RCC 7860 (cell line): ENCODE measurements around the gene RAD52.
A peak's percentile ranks its signal among the peaks of the same experiment; 100 is the strongest.
"Not testable (repeated sequence)": the region's sequence is repeated elsewhere in the genome, so short reads cannot be mapped to it uniquely, and the experiment has no call there.

Experiments
- DNase-seq: peaks from one replicate; pipeline ENCODE4 v3.0.0-alpha.2; 2015; ENCODE audit warnings: low spot score
- FAIRE-seq: peaks from 2 replicates; lab custom pipeline; 2012; peaks lifted over from hg19 to GRCh38; lab: Jason Lieb, UNC

RAD52 gene

DNA sequence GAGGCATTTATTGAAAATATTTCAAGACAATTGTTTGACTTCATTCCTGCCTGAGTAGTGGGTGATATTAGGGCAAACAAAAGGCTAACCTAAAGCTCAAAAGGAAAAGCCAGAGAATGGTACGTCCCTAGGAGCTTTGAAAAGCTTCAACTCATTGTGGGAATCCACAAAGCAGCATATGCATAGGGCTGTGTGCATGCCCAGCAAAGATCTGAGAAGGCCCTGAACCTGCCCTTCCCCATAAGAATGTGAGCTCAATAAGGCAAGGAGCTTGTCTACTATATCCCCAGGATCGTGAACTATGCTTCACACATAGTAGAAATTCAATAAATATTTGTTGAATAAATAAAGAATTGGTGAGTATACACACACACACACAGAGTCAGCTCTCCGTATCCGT lies 19.1 kb upstream of the RAD52 start:
- no peak for DNase-seq
- no peak for FAIRE-seq

DNA sequence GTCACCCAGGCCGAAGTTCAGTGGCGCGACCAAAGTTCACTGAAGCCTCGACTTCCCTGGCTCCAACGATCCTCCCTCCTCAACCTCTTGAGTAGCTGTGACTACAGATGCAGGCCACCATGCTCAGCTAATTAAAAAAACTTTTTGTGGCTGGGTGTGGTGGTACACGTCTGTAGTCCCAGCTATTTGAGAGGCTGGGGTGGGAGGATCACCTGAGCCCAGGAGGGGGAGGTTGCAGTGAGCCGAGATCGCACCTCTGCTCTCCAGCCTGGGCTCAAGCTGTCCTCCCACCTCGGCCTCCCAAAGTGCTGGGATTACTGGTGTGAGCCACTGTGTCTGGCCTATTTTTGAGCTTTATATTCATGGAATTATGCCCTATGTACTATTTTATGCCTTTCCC lies 18.1 kb upstream of the RAD52 start:
- no peak for FAIRE-seq
- DNase-seq: no peak

DNA sequence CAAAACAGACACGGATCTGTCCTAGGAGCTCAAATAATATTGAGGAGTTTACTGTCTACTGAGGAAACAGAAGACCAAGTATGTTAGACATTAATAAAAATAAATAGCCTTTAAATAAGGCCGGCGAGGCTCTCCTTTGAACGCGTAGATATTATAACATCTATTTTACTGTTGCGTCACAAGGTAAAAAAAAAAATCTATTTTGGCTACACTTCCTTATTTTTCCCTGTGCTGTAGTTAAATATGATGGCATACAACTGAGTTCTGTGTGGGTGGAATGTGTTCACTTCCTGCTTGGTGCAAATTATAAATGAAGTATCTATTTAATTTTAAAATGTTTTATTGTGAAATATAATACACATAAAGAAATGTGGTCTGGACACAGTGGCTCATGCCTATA lies 17.2 kb upstream of the RAD52 start:
- DNase-seq (no peak), FAIRE-seq (no peak)

DNA sequence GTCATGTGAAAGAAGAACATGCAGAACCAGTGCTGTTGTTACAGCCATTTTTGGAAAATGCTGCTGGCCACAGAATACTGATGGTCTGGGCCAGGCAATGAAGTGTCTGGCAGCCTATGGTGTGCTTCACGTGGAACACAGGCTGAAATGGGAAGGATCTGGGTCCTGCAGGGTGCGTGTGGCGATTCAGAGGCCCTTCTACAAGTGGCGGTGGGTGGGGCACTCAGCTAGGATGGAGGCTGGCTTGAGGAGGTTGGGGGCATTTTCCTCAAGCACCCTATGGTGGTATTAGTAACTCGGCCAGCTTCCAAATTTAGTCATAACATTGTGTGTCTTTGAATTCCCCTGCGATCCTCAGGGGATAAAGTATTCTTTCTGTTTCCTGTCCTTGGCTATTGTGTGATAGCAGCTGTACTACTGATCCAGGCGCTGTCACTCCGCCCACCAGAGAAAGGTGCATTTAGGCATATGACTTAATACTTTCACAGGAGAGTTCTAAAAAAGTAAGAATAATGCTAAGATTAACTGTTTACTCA lies 9.2 kb upstream of the RAD52 start:
- FAIRE-seq (no peak), DNase-seq (no peak)

DNA sequence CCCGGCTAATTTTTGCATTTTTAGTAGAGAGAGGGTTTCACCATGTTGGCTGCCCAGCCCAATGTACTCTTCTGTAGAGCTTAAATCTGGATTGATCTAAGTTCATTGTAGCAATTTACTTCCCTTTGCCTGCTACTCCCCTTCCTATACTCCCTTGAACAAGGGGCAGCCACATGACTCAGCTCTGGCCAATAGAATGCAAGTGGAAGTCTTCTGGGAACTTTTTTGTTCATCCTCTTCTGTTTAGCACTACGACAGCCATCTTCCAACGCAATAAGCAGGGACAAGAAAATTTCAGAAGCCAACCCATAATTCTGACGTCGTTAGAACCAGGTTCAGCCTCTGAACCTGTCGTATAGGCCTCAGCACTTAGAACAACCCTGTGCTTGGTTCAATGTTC lies 6.4 kb upstream of the RAD52 start:
- DNase-seq (no peak), FAIRE-seq (no peak)

DNA sequence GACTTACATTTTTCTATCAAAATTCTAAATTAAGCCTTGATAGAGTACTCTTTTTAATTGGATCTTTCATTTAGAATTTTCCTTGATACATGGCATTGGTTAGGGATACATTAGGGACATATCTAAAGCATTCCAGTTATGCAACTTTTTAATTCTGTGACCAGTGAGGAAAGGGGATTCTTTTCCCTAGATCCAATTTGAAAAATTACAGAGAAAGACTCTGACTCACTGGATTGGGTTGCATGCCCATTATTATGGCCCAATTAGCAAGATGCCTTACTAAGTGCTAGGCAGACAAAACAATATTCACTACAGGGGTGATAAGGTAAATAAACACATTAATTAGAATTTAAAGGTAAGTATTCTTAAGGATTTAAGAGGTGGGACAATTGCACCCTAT lies 5.2 kb upstream of the RAD52 start:
- DNase-seq (no peak), FAIRE-seq (no peak)

DNA sequence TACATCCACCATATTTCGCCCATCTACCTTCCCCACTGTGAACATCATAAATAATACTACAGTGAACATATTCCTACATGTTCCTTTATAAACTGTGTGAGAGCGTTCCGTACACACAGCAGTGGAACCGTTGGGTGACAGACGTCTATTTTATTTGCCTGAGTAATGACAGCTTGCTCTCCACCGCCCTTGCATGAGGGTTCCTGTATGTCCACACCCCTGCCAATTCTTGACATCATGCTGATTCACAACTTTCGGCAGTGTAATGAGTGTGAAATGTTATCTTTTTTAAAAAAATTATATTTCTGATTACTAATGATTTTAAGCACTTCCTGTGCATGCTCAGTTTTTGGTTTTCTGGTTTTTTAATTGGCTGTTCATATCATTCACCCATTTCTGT lies 4.3 kb upstream of the RAD52 start:
- no peak for FAIRE-seq
- peak; percentile 28 for DNase-seq

DNA sequence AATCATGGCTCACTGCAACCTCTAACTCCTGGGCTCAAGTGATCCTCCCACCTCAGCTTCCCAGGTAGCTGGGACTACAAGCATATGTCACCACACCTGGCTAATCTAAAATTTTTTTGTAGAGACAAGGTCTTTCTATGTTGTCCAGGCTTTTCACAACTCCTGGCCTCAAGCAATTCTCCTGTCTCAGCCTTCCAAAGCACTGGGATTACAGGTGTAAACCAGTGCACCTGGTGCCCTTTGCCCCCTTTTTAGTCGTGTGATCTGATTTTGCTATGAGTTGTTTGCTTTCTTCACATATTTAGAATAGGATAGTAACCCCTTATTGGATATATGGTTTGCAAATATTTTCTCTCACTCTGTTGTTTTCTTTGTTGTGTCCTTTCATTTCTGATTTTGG lies 1.7 kb upstream of the RAD52 start:
- FAIRE-seq: no peak
- no peak for DNase-seq

DNA sequence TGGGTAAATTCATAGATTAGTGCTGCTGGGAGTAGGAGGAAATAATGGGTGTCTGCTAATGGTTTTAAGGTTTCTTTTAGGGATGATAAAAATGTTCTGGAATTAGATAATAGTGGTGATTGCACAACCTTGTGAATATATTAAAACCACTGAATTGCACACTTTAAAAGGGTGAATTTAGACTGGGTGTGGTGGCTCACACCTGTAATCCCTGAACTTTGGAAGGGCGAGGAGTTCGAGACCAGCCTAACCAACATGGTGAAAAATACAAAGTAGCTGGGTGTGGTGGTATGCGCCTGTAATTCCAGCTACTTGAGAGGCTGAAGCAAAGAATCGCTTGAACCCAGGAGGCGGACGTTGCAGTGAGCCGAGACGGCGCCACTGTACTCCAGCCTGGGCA lies 1.3 kb downstream of the RAD52 start:
- no peak for DNase-seq
- no peak for FAIRE-seq

DNA sequence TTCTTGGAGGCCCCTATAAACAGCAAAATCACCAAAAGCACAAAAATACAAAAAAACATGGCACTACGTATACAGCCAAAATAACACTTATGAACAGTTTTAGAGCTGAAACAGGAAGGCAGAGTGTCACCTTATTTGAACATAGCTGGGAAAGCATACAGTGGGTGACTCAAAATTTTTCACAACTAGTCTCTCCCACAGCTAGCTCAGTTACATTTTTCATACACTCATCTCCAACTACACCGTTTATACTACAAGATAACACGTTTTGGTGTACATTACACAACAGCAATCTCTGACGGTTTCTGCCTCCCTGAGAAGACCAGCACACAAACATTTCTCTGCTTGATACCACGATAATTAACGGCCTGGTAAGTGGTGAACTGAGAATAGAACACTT lies 2.9 kb downstream of the RAD52 start:
- no peak for FAIRE-seq
- no peak for DNase-seq

DNA sequence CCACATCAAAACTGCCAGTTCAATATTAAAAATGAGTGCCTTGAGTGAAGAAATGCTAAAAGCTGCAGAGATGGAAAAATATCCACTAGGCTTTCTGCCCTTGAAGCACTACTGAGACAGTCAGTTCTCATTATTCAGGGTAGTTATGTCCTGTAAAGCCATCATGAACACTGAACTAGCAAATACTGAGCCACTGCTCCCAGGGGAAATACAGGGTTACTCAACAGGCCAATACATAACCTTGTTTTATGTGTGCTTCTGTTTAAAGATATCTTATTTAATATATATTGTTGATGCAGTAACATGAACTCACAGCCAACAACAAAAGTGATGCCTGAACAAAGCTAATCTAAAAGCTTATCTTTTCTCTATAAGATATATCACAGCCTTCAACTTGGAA lies 3.3 kb downstream of the RAD52 start:
- no peak for FAIRE-seq
- DNase-seq: no peak

DNA sequence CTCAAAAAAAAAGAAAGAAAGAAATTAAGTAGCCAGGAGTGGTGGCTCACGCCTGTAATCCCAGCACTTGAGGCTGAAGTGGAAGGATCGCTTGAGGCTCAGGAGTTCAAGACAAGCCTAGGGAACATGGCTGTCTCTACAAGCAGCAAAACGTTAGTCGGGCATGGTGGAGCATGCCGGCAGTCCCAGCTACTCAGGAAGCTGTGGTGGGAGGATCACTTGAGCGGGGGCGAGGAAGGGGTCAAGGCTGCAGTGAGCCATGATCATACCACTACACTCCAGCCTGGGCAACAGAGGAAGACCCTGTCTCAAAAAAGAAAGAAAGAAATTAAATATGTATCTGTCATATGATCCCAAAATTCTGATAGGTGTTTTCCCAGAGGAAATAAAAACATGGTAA lies 5.3 kb downstream of the RAD52 start:
- FAIRE-seq (no peak), DNase-seq (no peak)

DNA sequence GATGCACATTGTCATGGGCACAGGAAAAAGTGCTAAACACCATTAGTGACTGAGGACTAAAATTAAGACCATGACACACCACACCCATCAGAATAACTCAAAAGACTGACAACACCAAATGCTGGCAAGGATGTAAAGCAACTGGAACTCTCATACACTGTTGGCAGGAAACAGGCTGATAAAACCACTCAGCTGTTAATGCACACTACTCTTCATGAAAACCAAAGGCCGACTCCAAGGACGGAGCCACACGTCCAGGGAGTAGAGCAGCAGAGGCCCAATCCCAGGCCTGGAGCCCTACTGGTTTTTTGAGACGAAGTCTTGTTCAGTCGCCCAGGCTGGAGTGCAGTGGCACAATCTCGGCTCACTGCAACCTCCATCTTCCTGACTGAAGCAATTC lies 6.4 kb downstream of the RAD52 start:
- FAIRE-seq (no peak), DNase-seq (no peak)

DNA sequence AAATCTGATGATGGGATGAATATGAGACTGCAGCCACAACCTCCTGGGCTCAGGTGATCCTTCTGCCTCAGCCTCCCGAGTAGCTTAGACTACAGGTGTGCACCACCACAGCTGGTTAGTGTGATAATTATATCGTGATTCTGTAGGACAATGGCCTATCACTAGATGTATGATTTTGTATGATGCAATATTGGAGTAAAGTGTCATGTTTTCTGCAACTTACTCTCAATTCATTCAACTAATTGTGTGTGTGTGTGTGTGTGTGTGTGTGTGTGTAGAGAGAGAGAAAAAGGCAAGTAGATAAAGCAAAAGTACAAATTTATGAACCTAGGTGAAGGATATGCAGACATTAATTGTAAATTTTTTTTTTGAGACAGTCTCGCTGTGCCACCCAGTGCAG lies 10.7 kb downstream of the RAD52 start:
- FAIRE-seq (no peak), DNase-seq (no peak)

DNA sequence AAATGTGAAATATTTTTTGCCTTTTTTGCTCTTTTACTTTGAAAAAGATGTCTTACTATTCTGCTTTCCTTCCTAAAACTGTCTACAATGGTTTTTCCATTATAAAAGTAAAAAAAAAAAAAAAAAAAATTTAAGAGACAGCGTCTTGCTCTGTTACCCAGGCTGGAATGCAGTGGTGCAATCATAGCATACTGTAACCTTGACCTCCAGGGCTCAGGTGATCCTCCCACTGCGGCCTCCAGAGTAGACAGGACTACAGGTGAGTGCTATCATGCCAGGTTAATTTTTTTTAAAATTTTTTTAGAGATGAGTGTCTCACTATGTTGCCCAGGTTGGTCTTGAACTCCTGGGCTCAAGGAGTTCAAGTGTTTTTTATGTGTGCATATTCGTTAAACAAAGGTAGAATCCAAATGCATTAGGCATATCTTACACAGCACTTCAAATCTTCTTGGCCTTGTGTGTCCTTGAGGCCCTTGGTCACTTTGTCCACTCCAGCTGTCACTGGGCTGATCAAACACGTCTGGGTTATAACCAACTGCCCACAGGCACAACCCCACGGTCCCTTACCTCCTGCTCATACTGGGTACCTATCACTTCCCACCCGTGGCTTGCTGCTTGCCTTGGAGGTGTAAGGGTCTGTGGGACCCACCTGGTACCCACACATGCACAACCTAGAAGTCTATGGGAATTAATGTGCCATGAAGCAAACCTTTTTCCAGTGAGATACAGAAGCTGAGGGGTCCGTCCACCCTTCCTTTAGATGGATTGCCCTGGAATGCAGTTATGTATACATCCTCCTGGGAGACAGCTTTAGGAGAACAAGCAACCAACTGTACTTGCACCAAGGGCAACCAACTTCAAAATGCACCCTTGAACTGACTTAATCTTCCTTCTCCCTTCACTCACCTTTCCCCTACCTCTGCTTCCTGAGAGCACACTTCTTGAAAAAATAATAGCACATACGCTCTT lies 12.8 kb downstream of the RAD52 start:
- FAIRE-seq (no peak), DNase-seq (no peak)

DNA sequence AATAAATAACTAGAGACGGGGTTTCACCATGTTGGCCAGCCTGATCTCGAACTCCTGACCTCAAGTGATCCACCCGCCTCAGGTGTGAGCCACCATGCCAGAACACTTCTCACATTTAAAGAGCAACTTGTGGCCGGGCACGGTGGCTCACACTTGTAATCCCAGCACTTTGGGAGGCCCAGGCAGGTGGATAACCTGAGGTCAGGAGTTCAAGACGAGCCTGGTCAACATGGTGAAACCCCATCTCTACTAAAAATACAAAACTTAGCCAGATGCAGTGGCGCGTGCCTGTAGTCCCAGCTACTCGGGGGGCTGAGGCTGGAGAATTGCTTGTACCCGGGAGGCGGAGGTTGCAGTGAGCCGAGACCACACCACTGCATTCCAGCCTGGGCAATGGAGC lies 13.6 kb downstream of the RAD52 start:
- not testable (repeated sequence) for FAIRE-seq, DNase-seq

DNA sequence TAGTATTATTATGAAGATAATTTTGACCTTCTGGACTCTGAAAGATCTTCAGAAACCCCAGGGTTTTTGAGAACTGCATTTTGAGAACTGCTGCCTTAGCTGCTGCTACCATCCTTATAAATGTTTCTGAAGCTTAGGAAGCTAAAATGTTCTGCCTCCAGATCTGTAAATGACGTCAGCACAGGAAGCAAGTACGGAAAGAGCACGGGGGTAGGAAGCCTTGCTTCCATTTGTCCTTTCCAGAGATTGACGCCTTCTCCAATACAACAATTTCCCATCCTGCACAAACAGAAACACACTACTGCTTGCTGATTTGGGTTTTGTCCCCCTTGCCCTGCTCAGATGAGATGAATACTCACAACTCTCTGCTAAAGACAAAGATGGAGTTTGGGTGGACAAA lies 17.9 kb downstream of the RAD52 start:
- FAIRE-seq (no peak), DNase-seq (no peak)

DNA sequence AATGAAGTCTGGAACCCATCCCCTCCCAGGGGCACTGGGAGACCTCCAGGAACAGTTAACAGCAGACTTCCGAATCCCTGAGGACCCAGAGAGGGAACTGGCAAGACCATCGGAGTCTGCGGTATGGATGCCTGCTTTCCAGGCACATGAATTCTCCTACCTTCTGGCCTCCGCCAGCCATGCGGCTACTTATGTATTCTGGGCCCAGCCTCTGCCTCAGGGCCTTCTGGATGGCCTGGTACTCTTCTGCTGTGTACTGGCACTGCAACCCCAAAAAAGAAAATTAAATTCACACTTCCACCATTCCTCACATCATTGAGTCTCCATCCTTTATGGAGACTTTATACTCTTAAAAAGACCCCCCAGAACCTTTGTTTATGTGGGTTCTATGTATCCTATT lies 18.4 kb downstream of the RAD52 start:
- FAIRE-seq (no peak), DNase-seq (no peak)

DNA sequence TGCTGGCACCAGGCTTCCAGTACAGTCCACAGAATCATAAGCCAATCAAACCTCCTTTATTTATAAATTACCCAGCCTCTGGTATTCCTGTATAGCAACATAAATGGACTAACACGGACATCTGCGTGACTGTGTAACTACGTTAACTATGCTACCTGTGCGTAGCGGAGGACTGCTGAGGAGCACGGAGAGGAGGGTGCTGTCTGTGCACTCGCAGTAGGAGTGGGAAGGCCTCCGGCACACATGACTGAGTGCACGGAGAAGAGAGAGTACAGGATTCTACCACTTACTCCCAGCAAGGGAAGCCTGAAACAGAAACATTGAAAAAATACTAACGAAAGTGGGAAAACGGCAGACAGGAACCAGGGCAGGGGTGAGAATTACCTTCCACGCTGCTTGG lies 22.9 kb downstream of the RAD52 start:
- FAIRE-seq (no peak), DNase-seq (no peak)

DNA sequence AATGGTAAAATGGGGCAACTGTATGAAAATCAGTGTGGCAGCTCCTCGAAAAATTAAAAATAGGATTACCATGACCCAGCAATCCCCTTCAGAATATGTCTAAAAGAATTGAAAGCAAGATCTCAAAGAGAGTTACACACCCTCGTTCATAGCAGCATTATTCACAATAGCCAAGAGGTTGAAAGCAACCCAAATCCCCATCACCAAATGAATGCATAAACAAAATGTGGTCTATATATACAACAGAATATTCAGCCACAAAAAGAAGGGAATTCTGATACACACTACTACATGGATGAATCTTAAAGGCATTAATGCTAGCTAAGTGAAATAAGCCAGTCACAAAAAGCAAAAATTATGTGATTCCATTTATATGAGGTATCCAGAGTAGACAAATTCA lies 27.2 kb downstream of the RAD52 start:
- FAIRE-seq: no peak
- no peak for DNase-seq

DNA sequence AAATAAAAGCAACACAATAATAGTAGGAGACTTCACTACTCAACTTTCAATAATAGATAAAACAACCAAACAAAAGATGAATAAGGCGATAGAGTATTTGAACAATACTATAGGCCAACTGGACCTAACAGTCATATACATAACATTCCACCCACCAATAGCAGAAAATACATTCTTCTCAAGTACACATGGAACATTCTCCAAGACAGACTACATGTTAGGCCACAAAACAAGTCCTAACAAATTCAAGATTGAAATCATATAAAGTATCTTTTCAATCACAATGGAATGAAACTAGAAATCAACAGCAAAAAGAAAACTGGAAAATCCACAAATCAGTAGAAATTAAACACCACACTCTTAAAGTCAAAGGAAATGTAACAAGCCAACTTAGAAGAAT lies 28.8 kb downstream of the RAD52 start:
- no peak for DNase-seq
- no peak for FAIRE-seq

DNA sequence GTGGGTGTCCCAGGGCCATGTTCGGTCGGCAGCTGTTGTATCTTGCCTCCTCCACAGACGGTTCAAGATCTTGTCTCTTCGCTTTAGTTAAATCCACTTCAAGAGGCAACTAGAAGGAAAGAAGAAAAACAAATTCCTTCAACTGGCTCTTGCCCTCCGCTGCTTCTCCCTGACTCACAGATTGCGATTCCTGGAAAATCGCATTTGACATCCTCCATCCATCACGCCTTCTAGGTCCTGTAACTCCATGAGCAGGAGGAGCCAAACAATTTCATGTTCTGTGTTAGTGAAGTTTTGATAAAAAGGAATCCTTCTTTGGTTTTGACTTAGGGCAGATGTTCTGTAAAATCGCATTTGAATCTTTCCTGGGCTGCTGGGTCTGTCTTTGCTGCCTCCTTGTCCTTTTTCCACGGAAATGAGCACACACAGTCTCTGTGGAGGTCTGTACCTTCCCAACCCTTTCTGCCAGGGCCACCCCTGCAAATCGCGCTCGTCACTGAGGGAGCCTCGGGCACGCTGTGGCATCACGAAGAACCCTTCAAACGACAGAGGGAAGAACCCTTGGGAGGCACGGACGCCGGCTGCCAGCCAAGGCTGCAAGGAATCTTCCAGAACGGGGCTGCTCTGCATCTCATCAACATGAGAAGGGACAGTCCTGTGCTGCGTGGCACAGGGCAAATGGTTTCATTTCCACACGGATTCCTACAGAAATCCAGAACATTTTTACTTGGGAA lies 32.6 kb downstream of the RAD52 start:
- DNase-seq: no peak
- no peak for FAIRE-seq
